Body of pancreas (tissue), 4 donors: ENCODE measurements around the gene TNFRSF1A. TPM values are rescaled to one million over a fixed set of nuclear protein-coding genes. Genes with fewer than 3 reads are reported as not detected.

Experiments
- ATAC-seq: fragments of 150-250 bp; one replicate; pipeline ENCODE4 v1.9.1; 2016
- DNase-seq, 4 donors: peaks; one replicate each; pipeline ENCODE4 v3.0.0-alpha.2; 2019
- H3K27ac ChIP-seq, 4 donors: fragments of 200-600 bp; sonication (generic); 1 replicate in 3 of 4; 2 replicates in 1 of 4; pipeline versions ENCODE4 v1.5.1 to v1.6.1; 2016 to 2019; ENCODE audit warnings: mild to moderate bottlenecking in 1 of 4, mixed read lengths in 1 of 4, moderate library complexity in 1 of 4
- H3K27me3 ChIP-seq, 2 donors: fragments of 200-600 bp; sonication (generic); one replicate each; pipeline ENCODE4 v1.6.0; 2016; ENCODE audit warnings: mild to moderate bottlenecking in 1 of 2
- H3K36me3 ChIP-seq, 2 donors: fragments of 200-600 bp; sonication (generic); replicated peaks in 1 of 2; 2 replicates each; pipeline ENCODE4 v1.5.1; 2016; ENCODE audit warnings: low read depth in 2 of 2; ENCODE audit not compliant: insufficient read depth in 1 of 2
- H3K4me1 ChIP-seq: fragments of 200-600 bp; sonication (generic); one replicate; pipeline ENCODE4 v1.6.0; 2016
- H3K4me3 ChIP-seq, 2 donors: fragments of 200-600 bp; sonication (generic); 1 replicate in 1 of 2; 2 replicates in 1 of 2; pipeline ENCODE4 v1.5.1; 2016 to 2019
- H3K9me3 ChIP-seq, 3 donors: fragments of 200-600 bp; sonication (generic); 1 replicate in 2 of 3; 2 replicates in 1 of 3; pipeline ENCODE4 v1.5.1; 2016
- CTCF ChIP-seq, 7 experiments: fragments of 450-650 bp in 4 of 7; fragments of 200-600 bp in 3 of 7; sonication (generic) in 3 of 7; IDR thresholded peaks; one replicate each; pipeline ENCODE4 v1.5.1; 2016 to 2019; ENCODE audit warnings: antibody characterized with exemption in 7 of 7
- POLR2A ChIP-seq, 3 donors: fragments of 450-650 bp; IDR thresholded peaks; one replicate each; pipeline ENCODE4 v1.6.1; 2016; ENCODE audit warnings: antibody characterized with exemption in 3 of 3, mild to moderate bottlenecking in 2 of 3
- WGBS, 2 donors: methylation state at CpG; one replicate each; pipeline ENCODE4 v1.1.5; 2017; 5-methylcytosine and 5-hydroxymethylcytosine counted together
- intact Hi-C: fragments of 100-400 bp; cut with DNase I; formaldehyde crosslinking; loops from one replicate; pipeline ENCODE4 v1.15.1; 2023
- total RNA-seq, 2 donors: library from RNA; depleted of rRNA; stranded (reverse); fragments of >200 nt; gene quantifications; one replicate each; pipeline ENCODE4 v1.1.0, GENCODE V29; 2016

Gene TNFRSF1A
- total RNA-seq, 2 donors from 2014 or later: 54.5 to 92.0 TPM

GRCh38 chr12:6370994-6371754 lies 29.3 kb upstream of the TNFRSF1A start:
- H3K4me3 ChIP-seq: no peak overlapping the region
- H3K9me3 ChIP-seq: no peaks in the 10 kb centered on the region
- H3K4me1 ChIP-seq: peaks cover 40% of the 10 kb centered on the region
- peak in 2 of 3 donors; percentile 68 to 71 for TF ChIP-seq POLR2A (IDR thresholded peaks at IDR 0.05)
- peak in 4 of 7 experiments; percentile 15 to 29 (median 24) for TF ChIP-seq CTCF (IDR thresholded peaks at IDR 0.05)
- peak overlapping the region in 3 of 4 donors; percentile 90 to 91 (median 90) for H3K27ac ChIP-seq
- DNase-seq (peak; percentile 58 to 82 (median 72)), ATAC-seq (peak; percentile 48)
- H3K36me3 ChIP-seq: no peaks in the 10 kb centered on the region
- WGBS, 2 donors: 37 to 61% methylated on average over 9 to 15 of the region's 15 CpGs
- intact Hi-C loops: loop anchor here (5.0 kb wide), 1 partner anchor 44 kb away; no protein-coding TSS in a partner anchor
- H3K27me3 ChIP-seq: no peaks in the 10 kb centered on the region

DNA sequence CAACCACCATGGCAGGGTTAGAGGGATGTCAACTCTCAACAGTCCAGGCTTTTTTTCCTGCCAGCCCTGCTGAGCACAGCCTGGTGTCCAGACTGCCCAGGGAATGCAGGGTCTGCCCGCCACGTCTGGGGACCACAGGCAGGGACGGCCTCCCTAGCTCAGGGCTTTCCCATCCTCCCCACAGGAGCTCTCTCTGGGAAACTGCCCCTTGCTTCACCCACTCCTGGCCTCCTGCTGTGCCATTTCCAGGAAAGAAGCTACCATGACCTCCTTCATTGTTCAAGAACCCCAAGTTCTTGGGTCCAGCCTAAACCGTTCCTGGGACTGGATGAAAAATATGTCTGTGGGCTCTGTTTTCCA lies 28.7 kb upstream of the TNFRSF1A start:
- Histone ChIP-seq H3K4me3 (no peak overlapping the region), H3K4me1 (peaks cover 34% of the 10 kb centered on the region), H3K9me3 (no peaks in the 10 kb centered on the region), H3K27me3 (no peaks in the 10 kb centered on the region), H3K36me3 (no peaks in the 10 kb centered on the region), H3K27ac (peak overlapping the region; percentile 33 to 91 (median 87))
- no peak for ATAC-seq
- DNase-seq: no peak
- 72 to 82% methylated on average over 4 of the region's 4 CpGs for WGBS, 2 donors
- intact Hi-C loops: loop anchor here (5.0 kb wide), 1 partner anchor 43 kb away; no protein-coding TSS in a partner anchor
- no peak for TF ChIP-seq CTCF (IDR thresholded peaks at IDR 0.05)
- TF ChIP-seq POLR2A (IDR thresholded peaks at IDR 0.05): no peak

DNA sequence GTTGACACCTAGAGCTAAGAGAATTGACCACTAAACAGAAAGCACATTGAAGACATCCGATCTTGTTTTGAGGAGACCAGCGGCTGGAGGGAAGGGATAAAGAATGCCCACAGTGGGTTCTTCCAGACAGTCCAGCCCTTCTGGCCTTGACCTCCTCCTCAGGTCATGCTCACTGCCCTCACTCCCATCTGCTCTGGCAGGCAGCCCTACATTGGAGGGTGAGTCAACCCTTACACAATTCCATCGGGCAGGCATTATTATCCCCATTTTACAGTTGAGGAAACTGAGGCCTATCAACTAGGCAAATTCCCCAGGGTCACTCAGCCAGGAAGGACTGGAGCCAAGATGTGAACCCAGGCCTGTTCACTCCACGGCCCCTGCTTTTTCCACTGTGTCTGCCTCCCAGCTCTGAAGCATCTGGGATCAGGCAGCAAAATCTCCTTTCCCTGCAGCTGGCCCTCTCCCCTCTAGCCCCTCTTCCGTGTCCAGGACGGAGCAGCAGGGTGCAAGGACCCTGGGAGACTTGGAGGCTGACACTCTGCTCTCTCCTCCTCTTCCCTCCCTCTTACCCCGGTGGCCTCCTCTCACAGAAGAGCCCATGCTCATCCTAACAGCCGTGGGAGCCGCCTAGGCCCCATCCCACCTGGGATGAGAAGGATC lies 28.2 kb upstream of the TNFRSF1A start:
- H3K27me3 ChIP-seq: no peaks in the 10 kb centered on the region
- DNase-seq (no peak), ATAC-seq (no peak)
- no peaks in the 10 kb centered on the region for H3K36me3 ChIP-seq
- TF ChIP-seq POLR2A (IDR thresholded peaks at IDR 0.05) (no peak), CTCF (IDR thresholded peaks at IDR 0.05) (no peak)
- intact Hi-C loops: loop anchor here (5.0 kb wide), 1 partner anchor 43 kb away; no protein-coding TSS in a partner anchor
- no peaks in the 10 kb centered on the region for H3K9me3 ChIP-seq
- peaks cover 29% of the 10 kb centered on the region for H3K4me1 ChIP-seq
- H3K27ac ChIP-seq: peak overlapping the region; percentile 33 to 91 (median 87)
- 86 to 89% methylated on average over 9 of the region's 9 CpGs for WGBS, 2 donors
- H3K4me3 ChIP-seq: no peak overlapping the region

DNA sequence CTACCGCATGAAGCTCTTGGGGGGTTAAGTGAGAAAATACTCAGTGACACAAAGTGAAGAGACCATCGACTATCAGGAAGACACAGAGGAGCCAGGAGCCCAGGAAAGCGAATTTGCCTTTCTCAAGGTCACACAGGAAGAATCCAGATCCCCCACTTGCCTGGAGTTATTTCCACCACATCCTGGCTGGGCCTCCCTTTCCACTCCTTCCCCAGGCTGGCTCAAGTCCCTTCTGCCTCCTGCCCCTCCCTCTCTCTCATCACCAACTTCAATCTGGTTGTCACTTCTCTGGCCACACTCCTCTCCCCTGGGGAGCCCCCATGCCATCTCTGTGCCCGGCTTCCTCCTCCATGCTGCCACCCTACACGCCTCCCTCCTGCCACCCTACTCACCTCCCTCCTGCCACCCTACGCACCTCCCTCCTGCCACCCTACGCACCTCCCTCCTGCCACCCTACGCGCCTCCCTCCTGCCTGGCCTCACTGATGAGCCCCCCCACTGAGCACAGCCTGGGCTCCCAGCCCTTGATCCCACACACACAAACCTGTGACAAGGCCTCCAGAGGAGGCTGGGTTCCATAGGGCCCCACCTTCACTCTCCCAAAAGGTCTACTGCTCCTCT lies 27.1 kb upstream of the TNFRSF1A start:
- Histone ChIP-seq H3K27me3 (no peaks in the 10 kb centered on the region), H3K4me1 (peaks cover 31% of the 10 kb centered on the region), H3K36me3 (no peaks in the 10 kb centered on the region), H3K4me3 (no peak overlapping the region), H3K9me3 (no peaks in the 10 kb centered on the region), H3K27ac (peak overlapping the region in 3 of 4 donors; percentile 49 to 90 (median 84))
- TF ChIP-seq CTCF (IDR thresholded peaks at IDR 0.05): no peak
- TF ChIP-seq POLR2A (IDR thresholded peaks at IDR 0.05): peak in 2 of 3 donors; percentile 21 to 43
- DNase-seq (peak in 1 of 4 donors; percentile 77), ATAC-seq (peak; percentile 82)
- intact Hi-C loops: no loop called here
- 54 to 60% methylated on average over 9 of the region's 9 CpGs for WGBS, 2 donors
